H1 (cell line): ENCODE data around the gene FRS2.

Experiments used
- CBX8 ChIP-seq: fragments of 300-800, 300-1000 bp; sonication (generic); IDR thresholded peaks from 2 replicates; pipeline ENCODE4 v1.7.1; 2016; ENCODE audit warnings: low read depth, low read length, borderline replicate concordance
- CEBPB ChIP-seq: IDR thresholded peaks from 2 replicates; pipeline ENCODE4 v1.6.1; 2012; ENCODE audit warnings: low read depth, low read length
- EP300 ChIP-seq, 2 experiments: IDR thresholded peaks; 1 replicate in 1 of 2; 2 replicates in 1 of 2; pipeline ENCODE4 v1.6.1; 2011 to 2012; ENCODE audit warnings: low read depth in 2 of 2, low read length in 2 of 2, mild to moderate bottlenecking in 2 of 2, borderline replicate concordance in 1 of 2, inconsistent platforms in 1 of 2, moderate library complexity in 1 of 2
- POLR2A ChIP-seq, 2 experiments: IDR thresholded peaks; 1 replicate in 1 of 2; 2 replicates in 1 of 2; pipeline ENCODE4 v1.6.1; 2011; ENCODE audit warnings: low read depth in 2 of 2, low read length in 2 of 2, mild to moderate bottlenecking in 2 of 2; ENCODE audit errors: control extremely low read depth in 1 of 2
- RAD21 ChIP-seq, 2 experiments: IDR thresholded peaks in 1 of 2; conservative IDR thresholded peaks in 1 of 2; 2 replicates each; pipeline ENCODE4 v1.6.1; 2011; ENCODE audit warnings: low read depth in 2 of 2, low read length in 2 of 2, improper control_type of control experiment in 1 of 2, inconsistent platforms in 1 of 2, mild to moderate bottlenecking in 1 of 2, moderate library complexity in 1 of 2
- SIN3A ChIP-seq, 2 experiments: IDR thresholded peaks in 1 of 2; conservative IDR thresholded peaks in 1 of 2; 2 replicates each; pipeline ENCODE4 v1.6.1; 2011 to 2012; ENCODE audit warnings: low read length in 2 of 2, improper control_type of control experiment in 1 of 2, low read depth in 1 of 2, mild to moderate bottlenecking in 1 of 2
- TCF12 ChIP-seq: IDR thresholded peaks from 2 replicates; pipeline ENCODE4 v1.6.1; 2011; ENCODE audit warnings: low read depth, mild to moderate bottlenecking, low read length
- TF ChIP-seq, protein P1 (sequence below), 3 experiments: IDR thresholded peaks; 1 replicate in 2 of 3; 2 replicates in 1 of 3; pipeline versions ENCODE4 v1.5.1 to v1.6.1; 2011; ENCODE audit warnings: low read length in 3 of 3, mild to moderate bottlenecking in 3 of 3, inconsistent platforms in 2 of 3, low read depth in 1 of 3, moderate library complexity in 1 of 3; ENCODE audit not compliant: insufficient read depth in 1 of 3; ENCODE audit errors: control extremely low read depth in 1 of 3

DNA sequence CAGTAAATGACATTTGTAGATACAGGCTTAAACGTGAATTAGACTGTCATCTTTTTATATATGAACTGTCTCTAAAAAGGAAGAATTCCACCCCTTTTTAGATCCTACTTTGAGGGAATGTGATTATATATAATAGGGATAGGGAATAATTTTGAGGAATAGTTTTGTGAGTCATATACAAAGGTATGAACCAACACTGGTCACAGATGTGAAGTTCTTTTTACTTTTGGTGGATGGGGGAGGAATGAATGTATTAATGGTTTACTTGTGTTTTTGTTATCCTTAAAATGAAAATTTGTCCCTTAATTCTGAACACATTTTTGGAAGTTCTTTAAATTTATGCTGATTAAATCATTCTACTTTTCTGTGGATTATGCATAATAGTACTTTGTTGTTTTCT is 30.4 kb downstream of the FRS2 start:
- no peak for TF ChIP-seq TCF12
- no peak for TF ChIP-seq RAD21 (IDR thresholded peaks at IDR 0.05 in 1 of 2, conservative IDR thresholded peaks at IDR 0.05 in 1 of 2; ENCODE audit: low read depth in 2 of 2, low read length in 2 of 2)
- TF ChIP-seq CBX8: no peak
- TF ChIP-seq SIN3A (conservative IDR thresholded peaks at IDR 0.05 in 1 of 2, IDR thresholded peaks at IDR 0.05 in 1 of 2; ENCODE audit: low read depth in 1 of 2, low read length in 2 of 2): no peak
- TF ChIP-seq, protein P1, sequence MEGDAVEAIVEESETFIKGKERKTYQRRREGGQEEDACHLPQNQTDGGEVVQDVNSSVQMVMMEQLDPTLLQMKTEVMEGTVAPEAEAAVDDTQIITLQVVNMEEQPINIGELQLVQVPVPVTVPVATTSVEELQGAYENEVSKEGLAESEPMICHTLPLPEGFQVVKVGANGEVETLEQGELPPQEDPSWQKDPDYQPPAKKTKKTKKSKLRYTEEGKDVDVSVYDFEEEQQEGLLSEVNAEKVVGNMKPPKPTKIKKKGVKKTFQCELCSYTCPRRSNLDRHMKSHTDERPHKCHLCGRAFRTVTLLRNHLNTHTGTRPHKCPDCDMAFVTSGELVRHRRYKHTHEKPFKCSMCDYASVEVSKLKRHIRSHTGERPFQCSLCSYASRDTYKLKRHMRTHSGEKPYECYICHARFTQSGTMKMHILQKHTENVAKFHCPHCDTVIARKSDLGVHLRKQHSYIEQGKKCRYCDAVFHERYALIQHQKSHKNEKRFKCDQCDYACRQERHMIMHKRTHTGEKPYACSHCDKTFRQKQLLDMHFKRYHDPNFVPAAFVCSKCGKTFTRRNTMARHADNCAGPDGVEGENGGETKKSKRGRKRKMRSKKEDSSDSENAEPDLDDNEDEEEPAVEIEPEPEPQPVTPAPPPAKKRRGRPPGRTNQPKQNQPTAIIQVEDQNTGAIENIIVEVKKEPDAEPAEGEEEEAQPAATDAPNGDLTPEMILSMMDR (IDR thresholded peaks at IDR 0.05; ENCODE audit: control extremely low read depth in 1 of 3, insufficient read depth in 1 of 3, low read depth in 1 of 3, low read length in 3 of 3): no peak
- no peak for TF ChIP-seq EP300 (IDR thresholded peaks at IDR 0.05; ENCODE audit: borderline replicate concordance in 1 of 2, low read depth in 2 of 2, low read length in 2 of 2)
- no peak for TF ChIP-seq POLR2A (IDR thresholded peaks at IDR 0.05; ENCODE audit: control extremely low read depth in 1 of 2, low read depth in 2 of 2, low read length in 2 of 2)
- no peak for TF ChIP-seq CEBPB
